A549 (cell line): ENCODE results near the gene HOXB3.

Experiments used
- CHD4 ChIP-seq: fragments of 200-600 bp; sonication (generic); IDR thresholded peaks from 2 replicates; pipeline ENCODE4 v1.6.1; 2016; ENCODE audit warnings: antibody characterized with exemption, mild to moderate bottlenecking, borderline replicate concordance
- EP300 ChIP-seq, 2 experiments: fragments of >200 bp; sonication (Bioruptor Twin); formaldehyde crosslinking; IDR thresholded peaks; 2 replicates in 1 of 2; 3 replicates in 1 of 2; pipeline ENCODE4 v1.6.1; 2016 to 2017
- ESRRA ChIP-seq: fragments of 150-350 bp; IDR thresholded peaks from 2 replicates; pipeline ENCODE4 v1.6.1; 2014; ENCODE audit warnings: mild to moderate bottlenecking, low read length, borderline replicate concordance
- NFE2L2 ChIP-seq: fragments of 150-350 bp; conservative IDR thresholded peaks from 2 replicates; pipeline ENCODE4 v1.6.1; 2014; ENCODE audit warnings: low read length
- NR3C1 ChIP-seq: fragments of >200 bp; sonication (Bioruptor Twin); formaldehyde crosslinking; IDR thresholded peaks from 3 replicates; pipeline ENCODE4 v1.6.1; 2017
- POLR2A ChIP-seq: IDR thresholded peaks from 2 replicates; pipeline ENCODE4 v1.6.1; 2012; ENCODE audit warnings: mild to moderate bottlenecking, low read length
- RAD21 ChIP-seq, 2 experiments: fragments of >200 bp in 1 of 2; sonication (Bioruptor Twin) in 1 of 2; formaldehyde crosslinking in 1 of 2; IDR thresholded peaks in 1 of 2; conservative IDR thresholded peaks in 1 of 2; 2 replicates in 1 of 2; 3 replicates in 1 of 2; pipeline ENCODE4 v1.6.1; 2012 to 2018; ENCODE audit warnings: inconsistent platforms in 1 of 2
- RNF2 ChIP-seq: fragments of 200-600 bp; sonication (generic); IDR thresholded peaks from 2 replicates; pipeline ENCODE4 v1.6.1; 2016; ENCODE audit warnings: low read depth, mild to moderate bottlenecking, antibody characterized with exemption, moderate library complexity, borderline replicate concordance
- ZNF302 ChIP-seq: fragments of 250-450 bp; sonication (Bioruptor Pico); IDR thresholded peaks from 2 replicates; pipeline ENCODE4 v1.9.0; 2021; ENCODE audit warnings: inconsistent platforms, mild to moderate bottlenecking, moderate library complexity
- TF ChIP-seq, protein P1 (sequence below): fragments of >200 bp; sonication (Bioruptor Twin); formaldehyde crosslinking; IDR thresholded peaks from 3 replicates; pipeline ENCODE4 v1.5.1; 2016
- TF ChIP-seq, protein P2 (sequence below): IDR thresholded peaks from 2 replicates; pipeline ENCODE4 v1.6.1; 2012
- TF ChIP-seq, protein P3 (sequence below): fragments of 200-600 bp; sonication (generic); IDR thresholded peaks from 2 replicates; pipeline ENCODE4 v1.6.1; 2016; ENCODE audit warnings: antibody characterized with exemption, mild to moderate bottlenecking, moderate library complexity
- TF ChIP-seq, protein P4 (sequence below): fragments of 450-650 bp; IDR thresholded peaks from 2 replicates; pipeline ENCODE4 v1.6.1; 2014; ENCODE audit warnings: antibody characterized with exemption

DNA sequence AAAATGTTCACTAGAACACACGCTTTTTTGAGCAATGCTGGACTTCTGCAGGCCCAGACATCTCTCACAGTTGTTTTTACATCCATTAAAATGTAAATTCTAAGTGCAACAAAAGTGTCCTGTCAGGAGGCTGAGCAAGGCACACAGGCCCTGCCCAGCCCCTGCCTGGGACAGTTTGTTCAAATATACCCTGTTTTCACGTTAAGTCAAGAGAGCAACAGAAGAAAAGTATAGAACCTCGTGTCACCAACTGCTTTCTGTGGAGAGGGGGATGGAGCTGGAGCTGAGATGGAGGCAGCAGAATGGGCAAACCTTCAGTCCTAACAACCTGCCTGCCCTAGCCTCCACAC lies 40.8 kb downstream of the HOXB3 start:
- TF ChIP-seq, protein P1, sequence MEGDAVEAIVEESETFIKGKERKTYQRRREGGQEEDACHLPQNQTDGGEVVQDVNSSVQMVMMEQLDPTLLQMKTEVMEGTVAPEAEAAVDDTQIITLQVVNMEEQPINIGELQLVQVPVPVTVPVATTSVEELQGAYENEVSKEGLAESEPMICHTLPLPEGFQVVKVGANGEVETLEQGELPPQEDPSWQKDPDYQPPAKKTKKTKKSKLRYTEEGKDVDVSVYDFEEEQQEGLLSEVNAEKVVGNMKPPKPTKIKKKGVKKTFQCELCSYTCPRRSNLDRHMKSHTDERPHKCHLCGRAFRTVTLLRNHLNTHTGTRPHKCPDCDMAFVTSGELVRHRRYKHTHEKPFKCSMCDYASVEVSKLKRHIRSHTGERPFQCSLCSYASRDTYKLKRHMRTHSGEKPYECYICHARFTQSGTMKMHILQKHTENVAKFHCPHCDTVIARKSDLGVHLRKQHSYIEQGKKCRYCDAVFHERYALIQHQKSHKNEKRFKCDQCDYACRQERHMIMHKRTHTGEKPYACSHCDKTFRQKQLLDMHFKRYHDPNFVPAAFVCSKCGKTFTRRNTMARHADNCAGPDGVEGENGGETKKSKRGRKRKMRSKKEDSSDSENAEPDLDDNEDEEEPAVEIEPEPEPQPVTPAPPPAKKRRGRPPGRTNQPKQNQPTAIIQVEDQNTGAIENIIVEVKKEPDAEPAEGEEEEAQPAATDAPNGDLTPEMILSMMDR = no peak
- TF ChIP-seq, protein P2, sequence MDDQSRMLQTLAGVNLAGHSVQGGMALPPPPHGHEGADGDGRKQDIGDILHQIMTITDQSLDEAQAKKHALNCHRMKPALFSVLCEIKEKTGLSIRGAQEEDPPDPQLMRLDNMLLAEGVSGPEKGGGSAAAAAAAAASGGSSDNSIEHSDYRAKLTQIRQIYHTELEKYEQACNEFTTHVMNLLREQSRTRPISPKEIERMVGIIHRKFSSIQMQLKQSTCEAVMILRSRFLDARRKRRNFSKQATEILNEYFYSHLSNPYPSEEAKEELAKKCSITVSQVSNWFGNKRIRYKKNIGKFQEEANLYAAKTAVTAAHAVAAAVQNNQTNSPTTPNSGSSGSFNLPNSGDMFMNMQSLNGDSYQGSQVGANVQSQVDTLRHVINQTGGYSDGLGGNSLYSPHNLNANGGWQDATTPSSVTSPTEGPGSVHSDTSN = no peak
- TF ChIP-seq ZNF302 = no peak
- TF ChIP-seq POLR2A = no peak
- no peak for TF ChIP-seq ESRRA
- no peak for TF ChIP-seq RAD21 (conservative IDR thresholded peaks at IDR 0.05 in 1 of 2, IDR thresholded peaks at IDR 0.05 in 1 of 2)
- TF ChIP-seq CHD4 = no peak
- no peak for TF ChIP-seq RNF2
- TF ChIP-seq NFE2L2 = no peak
- TF ChIP-seq, protein P3, sequence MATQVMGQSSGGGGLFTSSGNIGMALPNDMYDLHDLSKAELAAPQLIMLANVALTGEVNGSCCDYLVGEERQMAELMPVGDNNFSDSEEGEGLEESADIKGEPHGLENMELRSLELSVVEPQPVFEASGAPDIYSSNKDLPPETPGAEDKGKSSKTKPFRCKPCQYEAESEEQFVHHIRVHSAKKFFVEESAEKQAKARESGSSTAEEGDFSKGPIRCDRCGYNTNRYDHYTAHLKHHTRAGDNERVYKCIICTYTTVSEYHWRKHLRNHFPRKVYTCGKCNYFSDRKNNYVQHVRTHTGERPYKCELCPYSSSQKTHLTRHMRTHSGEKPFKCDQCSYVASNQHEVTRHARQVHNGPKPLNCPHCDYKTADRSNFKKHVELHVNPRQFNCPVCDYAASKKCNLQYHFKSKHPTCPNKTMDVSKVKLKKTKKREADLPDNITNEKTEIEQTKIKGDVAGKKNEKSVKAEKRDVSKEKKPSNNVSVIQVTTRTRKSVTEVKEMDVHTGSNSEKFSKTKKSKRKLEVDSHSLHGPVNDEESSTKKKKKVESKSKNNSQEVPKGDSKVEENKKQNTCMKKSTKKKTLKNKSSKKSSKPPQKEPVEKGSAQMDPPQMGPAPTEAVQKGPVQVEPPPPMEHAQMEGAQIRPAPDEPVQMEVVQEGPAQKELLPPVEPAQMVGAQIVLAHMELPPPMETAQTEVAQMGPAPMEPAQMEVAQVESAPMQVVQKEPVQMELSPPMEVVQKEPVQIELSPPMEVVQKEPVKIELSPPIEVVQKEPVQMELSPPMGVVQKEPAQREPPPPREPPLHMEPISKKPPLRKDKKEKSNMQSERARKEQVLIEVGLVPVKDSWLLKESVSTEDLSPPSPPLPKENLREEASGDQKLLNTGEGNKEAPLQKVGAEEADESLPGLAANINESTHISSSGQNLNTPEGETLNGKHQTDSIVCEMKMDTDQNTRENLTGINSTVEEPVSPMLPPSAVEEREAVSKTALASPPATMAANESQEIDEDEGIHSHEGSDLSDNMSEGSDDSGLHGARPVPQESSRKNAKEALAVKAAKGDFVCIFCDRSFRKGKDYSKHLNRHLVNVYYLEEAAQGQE = no peak
- TF ChIP-seq, protein P4, sequence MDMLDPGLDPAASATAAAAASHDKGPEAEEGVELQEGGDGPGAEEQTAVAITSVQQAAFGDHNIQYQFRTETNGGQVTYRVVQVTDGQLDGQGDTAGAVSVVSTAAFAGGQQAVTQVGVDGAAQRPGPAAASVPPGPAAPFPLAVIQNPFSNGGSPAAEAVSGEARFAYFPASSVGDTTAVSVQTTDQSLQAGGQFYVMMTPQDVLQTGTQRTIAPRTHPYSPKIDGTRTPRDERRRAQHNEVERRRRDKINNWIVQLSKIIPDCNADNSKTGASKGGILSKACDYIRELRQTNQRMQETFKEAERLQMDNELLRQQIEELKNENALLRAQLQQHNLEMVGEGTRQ = no peak
- no peak for TF ChIP-seq NR3C1
- no peak for TF ChIP-seq EP300 (IDR thresholded peaks at IDR 0.05)
